Measurements from ENCODE around the gene MCM10.

DNA sequence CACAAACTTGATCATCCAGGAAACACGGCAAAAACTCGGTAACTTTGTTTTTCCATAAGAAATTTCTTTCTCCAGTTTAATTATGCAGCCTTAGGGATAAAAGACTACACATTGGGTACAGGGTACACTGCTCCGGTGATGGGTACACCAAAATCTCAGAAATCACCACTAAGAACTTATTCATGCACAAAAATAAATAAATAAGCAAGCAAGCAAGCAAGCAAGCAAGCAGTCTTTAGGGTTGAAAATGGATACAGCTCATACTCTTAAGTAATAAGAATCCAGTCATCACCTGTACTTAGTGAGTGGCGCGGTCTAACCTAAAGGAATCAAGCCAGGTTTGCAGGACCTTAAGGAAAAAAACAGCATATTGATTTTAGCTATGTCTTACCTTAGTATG, 30.0 kb downstream of the MCM10 start:
- TF ChIP-seq, protein P1, sequence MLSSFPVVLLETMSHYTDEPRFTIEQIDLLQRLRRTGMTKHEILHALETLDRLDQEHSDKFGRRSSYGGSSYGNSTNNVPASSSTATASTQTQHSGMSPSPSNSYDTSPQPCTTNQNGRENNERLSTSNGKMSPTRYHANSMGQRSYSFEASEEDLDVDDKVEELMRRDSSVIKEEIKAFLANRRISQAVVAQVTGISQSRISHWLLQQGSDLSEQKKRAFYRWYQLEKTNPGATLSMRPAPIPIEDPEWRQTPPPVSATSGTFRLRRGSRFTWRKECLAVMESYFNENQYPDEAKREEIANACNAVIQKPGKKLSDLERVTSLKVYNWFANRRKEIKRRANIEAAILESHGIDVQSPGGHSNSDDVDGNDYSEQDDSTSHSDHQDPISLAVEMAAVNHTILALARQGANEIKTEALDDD (IDR thresholded peaks at IDR 0.05), result no peak
- TF ChIP-seq RBM25 (IDR thresholded peaks at IDR 0.05; ENCODE audit: low read depth, low read length, severe bottlenecking) (no peak), JUN (IDR thresholded peaks at IDR 0.05; ENCODE audit: borderline replicate concordance, low read depth, low read length) (no peak), JUN (CRISPR knock-in tag; IDR thresholded peaks at IDR 0.05; ENCODE audit: borderline replicate concordance) (no peak), EP300 (IDR thresholded peaks at IDR 0.05; ENCODE audit: low read length) (no peak), ZNF140 (CRISPR knock-in tag; IDR thresholded peaks at IDR 0.05) (no peak)
- TF ChIP-seq, protein P2, sequence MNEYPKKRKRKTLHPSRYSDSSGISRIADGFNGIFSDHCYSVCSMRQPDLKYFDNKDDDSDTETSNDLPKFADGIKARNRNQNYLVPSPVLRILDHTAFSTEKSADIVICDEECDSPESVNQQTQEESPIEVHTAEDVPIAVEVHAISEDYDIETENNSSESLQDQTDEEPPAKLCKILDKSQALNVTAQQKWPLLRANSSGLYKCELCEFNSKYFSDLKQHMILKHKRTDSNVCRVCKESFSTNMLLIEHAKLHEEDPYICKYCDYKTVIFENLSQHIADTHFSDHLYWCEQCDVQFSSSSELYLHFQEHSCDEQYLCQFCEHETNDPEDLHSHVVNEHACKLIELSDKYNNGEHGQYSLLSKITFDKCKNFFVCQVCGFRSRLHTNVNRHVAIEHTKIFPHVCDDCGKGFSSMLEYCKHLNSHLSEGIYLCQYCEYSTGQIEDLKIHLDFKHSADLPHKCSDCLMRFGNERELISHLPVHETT (CRISPR knock-in tag; conservative IDR thresholded peaks at IDR 0.05 in 1 of 2, IDR thresholded peaks at IDR 0.05 in 1 of 2), result no peak

Data from K562 (cell line).